ELF-1 (cell line): ENCODE data around the gene MAP10.

ENCODE experiments used
- DNase-seq: peaks from one replicate; pipeline ENCODE4 v3.0.0-alpha.2; 2016; ENCODE audit warnings: low read depth, low spot score

MAP10 gene

GRCh38 chr1:232795497-232796053 lies 9.6 kb upstream of the MAP10 start:
- DNase-seq = no peak

- no peak for DNase-seq
Observed at GRCh38 chr1:232797856-232798510, 7.2 kb upstream of the MAP10 start.

GRCh38 chr1:232798920-232799319 lies 6.3 kb upstream of the MAP10 start:
- no peak for DNase-seq

- DNase-seq = no peak
Observed at GRCh38 chr1:232806186-232806510, 932 bp downstream of the MAP10 start.

- no peak for DNase-seq
Observed at GRCh38 chr1:232810856-232811255, 5.6 kb downstream of the MAP10 start.

- DNase-seq = no peak
Observed at GRCh38 chr1:232812560-232812959, 7.3 kb downstream of the MAP10 start.

- no peak for DNase-seq
Observed at GRCh38 chr1:232813097-232813496, 7.9 kb downstream of the MAP10 start.

GRCh38 chr1:232813760-232814159 lies 8.5 kb downstream of the MAP10 start:
- no peak for DNase-seq

- no peak for DNase-seq
Observed at GRCh38 chr1:232816324-232816723, 11.1 kb downstream of the MAP10 start.

GRCh38 chr1:232818040-232818439 lies 12.8 kb downstream of the MAP10 start:
- no peak for DNase-seq

- DNase-seq = no peak
Observed at GRCh38 chr1:232820431-232820830, 15.2 kb downstream of the MAP10 start.

GRCh38 chr1:232822530-232822929 lies 17.3 kb downstream of the MAP10 start:
- no peak for DNase-seq

GRCh38 chr1:232826318-232826717 lies 21.1 kb downstream of the MAP10 start:
- DNase-seq = no peak

- no peak for DNase-seq
Observed at GRCh38 chr1:232830661-232831060, 25.4 kb downstream of the MAP10 start.

- no peak for DNase-seq
Observed at GRCh38 chr1:232831895-232832294, 26.7 kb downstream of the MAP10 start.

GRCh38 chr1:232834066-232834465 lies 28.9 kb downstream of the MAP10 start:
- DNase-seq = no peak

GRCh38 chr1:232835166-232835565 lies 29.9 kb downstream of the MAP10 start:
- DNase-seq = no peak

- no peak for DNase-seq
Observed at GRCh38 chr1:232837087-232837486, 31.9 kb downstream of the MAP10 start.

GRCh38 chr1:232841823-232842565 lies 36.8 kb downstream of the MAP10 start:
- DNase-seq = no peak

- DNase-seq = no peak
Observed at GRCh38 chr1:232844791-232845190, 39.6 kb downstream of the MAP10 start.

GRCh38 chr1:232845406-232845955 lies 40.3 kb downstream of the MAP10 start:
- DNase-seq = no peak

- no peak for DNase-seq
Observed at GRCh38 chr1:232851532-232851931, 46.3 kb downstream of the MAP10 start.
